SK-N-MC (cell line): ENCODE results near the gene USP17L28.
"Not testable (repeated sequence)": the region's sequence is repeated elsewhere in the genome, so short reads cannot be mapped to it uniquely, and the experiment has no call there.

Experiments
- DNase-seq: peaks from one replicate; pipeline ENCODE4 v3.0.0-alpha.2; 2011; ENCODE audit warnings: low read depth, low spot score
- H3K27ac ChIP-seq: fragments of 200-600 bp; sonication (generic); 2 replicates; pipeline ENCODE4 v1.5.1; 2016; ENCODE audit warnings: mixed run types
- H3K36me3 ChIP-seq: fragments of 200-600 bp; sonication (generic); 2 replicates; pipeline ENCODE4 v1.6.1; 2017; ENCODE audit warnings: antibody characterized with exemption, low read length, mixed read lengths; ENCODE audit not compliant: insufficient read depth
- H3K4me3 ChIP-seq: fragments of 200-600 bp; sonication (generic); 2 replicates; pipeline ENCODE4 v1.5.1; 2016
- H3K9ac ChIP-seq: fragments of 200-600 bp; sonication (generic); 2 replicates; pipeline ENCODE4 v1.8.0; 2017; ENCODE audit warnings: mixed run types, mixed read lengths; ENCODE audit not compliant: insufficient read length
- H3K9me3 ChIP-seq: fragments of 200-600 bp; sonication (generic); 2 replicates; pipeline ENCODE4 v1.6.1; 2017; ENCODE audit warnings: low read depth, mild to moderate bottlenecking, antibody characterized with exemption, low read length, moderate library complexity, mixed read lengths
- EZH2 ChIP-seq: fragments of 200-600 bp; sonication (generic); IDR thresholded peaks from one replicate; pipeline ENCODE4 v1.6.1; 2017; ENCODE audit warnings: antibody characterized with exemption
- FOXP2 ChIP-seq: optimal IDR thresholded peaks from 2 replicates; pipeline ENCODE3; 2011; ENCODE audit warnings: mild to moderate bottlenecking, moderate library complexity; ENCODE audit not compliant: insufficient read depth; ENCODE audit errors: extremely low read length, control extremely low read depth
- POLR2AphosphoS5 ChIP-seq: IDR thresholded peaks from 2 replicates; pipeline ENCODE4 v1.6.1; 2012; ENCODE audit warnings: mild to moderate bottlenecking, low read depth, low read length, borderline replicate concordance

Gene USP17L28

GRCh38 chr4:9384126-9384525 lies 35.4 kb downstream of the USP17L28 start:
- no peaks in the 10 kb centered on the region for H3K36me3 ChIP-seq
- H3K27ac ChIP-seq, result no peak overlapping the region
- TF ChIP-seq EZH2 (no peak), POLR2AphosphoS5 (no peak), FOXP2 (no peak)
- H3K4me3 ChIP-seq, result no peak overlapping the region
- no peak for DNase-seq
- H3K9ac ChIP-seq, result no peak overlapping the region
- no peaks in the 10 kb centered on the region for H3K9me3 ChIP-seq

GRCh38 chr4:9389001-9389400 lies 40.3 kb downstream of the USP17L28 start:
- DNase-seq, H3K4me3 ChIP-seq, H3K36me3 ChIP-seq, H3K9ac ChIP-seq, H3K9me3 ChIP-seq, H3K27ac ChIP-seq: not testable (repeated sequence)
